HG03196 (cell line): ENCODE results near the gene TCF7L2.
A peak's percentile ranks its signal among the peaks of the same experiment; 100 is the strongest.
"Not testable (repeated sequence)": the region's sequence is repeated elsewhere in the genome, so short reads cannot be mapped to it uniquely, and the experiment has no call there.

ENCODE experiments used
- ATAC-seq: cut with Tn5 transposase; IDR thresholded peaks from one replicate; pipeline ENCODE4 v1.9.1; 2021; ENCODE audit not compliant: unreplicated experiment

TCF7L2 gene

DNA sequence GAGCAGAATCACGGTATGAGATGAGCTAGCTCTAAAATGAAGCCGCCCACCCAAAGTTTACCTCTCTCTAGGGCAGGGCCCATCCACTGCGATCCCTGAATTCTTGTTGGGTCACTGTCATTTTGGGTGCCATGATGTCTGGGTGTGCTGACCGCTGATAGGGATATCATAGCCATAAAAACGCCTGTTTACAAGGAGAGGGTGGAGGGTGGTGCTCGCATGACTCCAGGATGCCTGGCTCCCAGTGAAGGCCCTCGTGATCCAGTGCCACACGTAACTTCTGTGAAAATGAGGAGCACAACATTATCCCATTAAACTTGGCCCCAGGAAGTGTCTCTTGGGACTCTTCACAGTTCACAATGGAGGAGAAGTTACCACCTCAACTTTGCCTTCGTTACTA is 139.5 kb downstream of the TCF7L2 start:
- no peak for ATAC-seq

- ATAC-seq, result no peak
These were observed 141.9 kb downstream of the TCF7L2 start for GRCh38 chr10:113091920-113092319.

GRCh38 chr10:113093188-113094113 is 143.4 kb downstream of the TCF7L2 start:
- ATAC-seq, result no peak

DNA sequence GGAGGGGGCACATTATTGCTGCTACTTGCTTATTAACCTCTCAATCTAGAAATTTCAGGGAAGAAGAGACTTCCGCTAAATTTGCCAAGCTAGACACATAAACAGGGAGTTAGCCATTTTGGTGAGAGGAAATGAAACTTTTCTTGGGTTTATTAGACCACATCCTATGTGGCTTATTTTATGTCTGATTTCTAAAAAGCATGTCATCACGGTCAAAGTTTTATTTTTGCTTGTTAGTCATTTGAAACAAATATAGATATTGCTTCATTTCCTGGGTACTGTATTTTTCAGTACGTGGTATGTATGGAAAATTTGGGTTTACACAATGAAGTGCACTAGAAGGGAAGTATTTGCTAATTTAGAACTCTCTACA is 144.1 kb downstream of the TCF7L2 start:
- ATAC-seq, result peak; percentile 73

DNA sequence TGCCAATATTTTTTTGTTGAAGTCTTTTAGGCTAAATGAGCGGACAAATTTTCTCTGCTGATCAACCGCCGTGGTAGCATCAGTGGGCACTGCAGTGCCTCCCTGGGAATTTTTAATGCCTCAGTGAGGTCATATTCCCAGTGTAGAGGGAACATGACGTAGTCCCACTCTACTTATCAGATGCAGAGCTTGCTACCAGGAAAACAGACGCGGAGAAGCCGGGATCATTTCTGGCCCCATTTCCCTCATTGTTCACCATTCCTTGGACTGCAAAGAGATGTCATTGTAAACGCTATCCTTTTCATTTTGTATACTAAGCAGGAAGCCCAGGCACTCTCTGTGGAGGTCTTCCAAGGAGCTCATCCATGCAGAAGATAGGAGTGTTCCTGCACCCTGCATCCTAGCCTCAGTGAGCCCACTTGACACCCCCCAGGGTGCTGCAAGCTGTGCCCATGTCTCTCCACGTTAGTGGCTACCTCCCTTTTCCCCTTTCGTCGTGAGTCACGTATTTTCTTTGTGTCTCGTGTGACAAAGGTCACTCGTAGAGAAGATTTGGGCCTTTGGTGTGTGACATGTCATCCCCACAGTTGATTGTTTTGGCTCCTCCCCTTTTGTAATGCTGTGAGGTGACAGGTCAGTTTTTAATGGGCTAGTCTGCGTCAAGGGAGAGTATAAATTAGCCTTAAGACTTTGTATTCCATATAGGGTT is 145.5 kb downstream of the TCF7L2 start:
- no peak for ATAC-seq

DNA sequence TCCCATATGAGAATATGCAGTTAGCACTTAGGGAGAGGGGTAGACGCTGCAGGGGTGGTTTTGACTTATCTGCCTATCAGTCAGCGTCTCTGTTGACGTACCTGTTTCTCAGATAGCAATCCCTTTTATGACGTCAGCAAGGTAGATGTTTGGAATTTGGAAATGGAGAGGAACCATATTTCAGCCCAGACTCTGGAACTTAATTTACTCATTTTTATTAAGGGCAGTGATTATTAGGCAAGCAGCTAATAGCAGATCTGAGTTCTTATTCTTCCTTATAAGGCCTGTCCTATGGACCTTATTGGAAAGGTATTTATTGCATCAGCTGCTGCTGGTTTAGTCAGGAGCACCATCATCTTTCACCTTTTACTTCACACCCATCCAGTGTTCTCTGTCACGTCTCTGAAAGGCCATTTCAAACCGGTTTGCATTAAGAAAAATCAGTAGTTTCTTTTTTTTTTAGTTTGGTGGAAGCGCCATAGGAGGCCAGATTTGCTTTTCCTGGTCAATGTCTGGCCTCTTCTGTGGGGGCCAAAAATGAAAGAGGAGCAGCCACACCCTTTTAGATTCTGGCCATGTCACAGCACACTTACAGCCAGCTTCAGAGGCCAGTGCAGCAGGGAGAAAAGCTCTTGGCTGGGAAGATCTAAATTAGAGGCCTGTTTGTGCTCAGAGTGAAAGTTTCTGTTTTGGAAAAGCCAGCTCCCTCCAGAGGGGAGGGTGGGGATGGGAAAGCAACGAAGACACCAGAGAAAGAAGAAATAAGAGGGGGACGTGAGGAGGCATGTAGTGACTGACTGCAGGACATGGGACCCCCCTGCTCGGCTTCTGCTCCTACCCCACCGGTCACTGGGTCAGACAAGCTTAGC is 146.3 kb downstream of the TCF7L2 start:
- ATAC-seq, result no peak

DNA sequence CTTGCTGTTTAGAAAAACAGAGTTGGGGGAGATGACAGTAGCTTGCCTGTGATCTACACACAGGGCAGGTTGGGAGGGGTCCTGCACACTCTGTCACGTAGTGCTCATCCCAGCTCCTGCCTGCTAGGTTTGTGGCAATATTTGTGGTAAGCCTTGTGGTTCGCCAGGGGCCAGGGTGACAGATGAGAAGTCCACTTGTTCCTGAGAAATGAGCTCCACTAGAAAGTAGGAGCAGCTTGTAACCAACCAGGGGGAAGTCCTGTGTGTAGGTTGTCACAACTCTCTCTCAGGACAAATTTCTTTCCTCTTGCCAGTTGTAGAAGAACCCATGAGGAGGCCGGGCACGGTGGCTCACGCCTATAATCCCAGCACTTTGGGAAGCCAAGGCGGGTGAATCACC is 147.0 kb downstream of the TCF7L2 start:
- no peak for ATAC-seq

GRCh38 chr10:113099431-113100183 is 149.6 kb downstream of the TCF7L2 start:
- no peak for ATAC-seq

DNA sequence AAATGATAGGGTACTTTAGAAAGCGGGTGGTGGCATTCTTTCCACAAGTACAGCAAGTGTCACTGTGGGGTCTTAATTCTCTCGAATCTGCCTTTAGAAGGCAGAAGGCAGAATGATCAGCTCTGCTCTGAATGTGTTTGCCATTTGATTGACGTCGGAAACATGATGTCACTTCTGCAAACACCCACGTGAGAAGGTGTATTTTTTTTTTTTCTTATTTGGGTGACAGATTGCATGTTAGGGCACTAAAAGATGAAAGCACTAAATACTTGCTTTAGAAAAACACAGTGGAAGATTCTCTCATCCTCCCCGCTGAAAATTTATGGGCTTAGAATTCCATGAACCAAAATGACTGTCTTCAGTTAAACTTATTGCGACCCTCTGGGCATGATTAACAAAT is 150.2 kb downstream of the TCF7L2 start:
- no peak for ATAC-seq

GRCh38 chr10:113103131-113103840 is 153.2 kb downstream of the TCF7L2 start:
- no peak for ATAC-seq

GRCh38 chr10:113104047-113104446 is 154.0 kb downstream of the TCF7L2 start:
- ATAC-seq, result no peak

DNA sequence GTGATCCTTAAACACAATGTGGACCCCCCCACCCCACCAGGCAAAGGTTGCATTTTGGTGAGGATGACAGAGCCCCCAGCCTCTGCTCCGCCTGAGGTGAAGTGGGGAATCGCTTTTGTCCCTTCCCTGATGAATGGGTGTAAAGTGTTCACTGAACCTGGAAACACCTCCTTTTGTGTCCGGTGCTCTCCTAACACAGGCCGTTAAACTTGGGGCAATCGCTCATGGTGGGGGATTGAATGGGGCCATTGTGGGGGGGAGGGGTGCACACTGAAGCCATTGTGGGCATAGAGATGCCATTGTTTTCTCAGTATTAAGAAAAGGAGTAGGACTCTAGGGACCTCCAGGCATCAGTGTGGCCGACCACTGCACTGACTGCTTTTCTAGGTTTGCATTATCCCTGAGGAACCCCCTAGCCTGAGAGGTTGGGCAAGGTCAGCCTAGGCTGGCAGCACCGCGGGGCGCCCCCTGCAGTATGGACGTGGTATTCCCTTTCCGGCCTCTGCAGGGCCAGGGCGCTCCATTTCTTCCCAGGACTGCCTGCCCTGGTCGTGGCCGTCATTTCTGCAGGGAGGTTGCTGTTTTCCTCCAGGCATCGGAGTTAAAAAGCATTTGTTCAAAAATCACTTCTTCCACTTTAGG is 158.3 kb downstream of the TCF7L2 start:
- ATAC-seq, result no peak

- ATAC-seq, result no peak
These were observed 158.9 kb downstream of the TCF7L2 start for GRCh38 chr10:113108948-113109347.

DNA sequence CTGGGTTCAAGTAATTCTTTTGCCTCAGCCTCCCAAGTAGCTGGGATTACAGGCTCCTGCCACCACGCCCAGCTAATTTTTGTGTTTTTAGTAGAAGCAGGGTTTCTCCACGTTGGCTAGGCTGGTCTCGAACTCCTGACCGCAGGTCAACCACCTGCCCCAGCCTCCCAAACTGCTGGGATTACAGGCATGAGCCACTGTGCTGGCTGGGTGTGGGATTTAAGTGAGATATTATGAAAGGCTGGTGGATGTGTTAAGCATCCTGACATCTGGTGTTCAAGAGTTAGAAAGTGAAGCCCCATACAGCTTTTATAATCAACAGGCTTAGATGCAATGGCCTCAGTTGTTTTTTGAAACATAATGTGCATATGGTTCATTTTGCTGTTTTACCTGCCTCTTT is 159.4 kb downstream of the TCF7L2 start:
- ATAC-seq, result not testable (repeated sequence)

- ATAC-seq, result no peak
These were observed 161.2 kb downstream of the TCF7L2 start for GRCh38 chr10:113111260-113111659.

DNA sequence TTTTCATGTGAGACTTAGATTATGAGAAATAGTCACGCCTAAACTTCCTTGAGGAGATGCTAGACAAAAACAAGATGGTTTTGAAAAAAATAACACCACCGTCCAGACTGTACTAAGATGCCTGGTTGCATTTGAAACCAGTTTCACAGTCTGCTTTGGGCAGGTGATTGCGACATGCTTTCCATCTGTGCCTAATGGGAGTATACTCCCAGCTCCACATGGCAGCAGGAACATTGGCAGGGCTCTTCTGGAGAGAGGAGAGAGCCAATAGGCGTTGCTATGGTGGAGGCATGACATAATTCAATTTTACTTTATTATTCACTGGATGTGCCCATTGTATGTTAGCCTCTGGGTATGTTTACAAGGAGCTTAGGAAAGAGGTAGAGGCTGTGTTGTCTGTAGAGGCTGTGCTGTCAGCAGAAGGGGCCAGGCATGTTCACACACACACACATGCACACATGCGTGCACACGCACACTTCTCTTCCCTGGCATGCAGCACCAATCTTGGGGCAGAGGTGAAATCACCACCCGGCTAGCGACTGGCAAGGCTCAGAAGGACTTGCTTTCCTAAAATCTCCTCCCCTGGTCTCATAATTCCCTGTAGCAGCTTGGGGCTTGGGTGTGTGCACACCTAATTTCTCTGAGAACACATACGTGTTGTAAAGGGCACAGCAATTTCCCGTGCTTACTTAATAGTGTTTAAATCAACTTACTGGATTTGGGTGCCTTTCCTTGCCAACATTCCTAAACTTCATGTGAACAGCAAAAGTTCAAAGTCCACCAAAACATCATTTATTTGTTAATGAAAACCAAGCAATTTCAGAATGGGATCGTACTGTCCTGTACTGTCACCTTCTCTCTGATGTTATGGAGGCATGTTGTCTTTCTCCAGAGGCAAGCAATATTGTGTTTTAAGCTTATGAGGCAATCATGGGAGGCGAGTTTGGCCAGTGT is 162.1 kb downstream of the TCF7L2 start:
- ATAC-seq, result no peak

GRCh38 chr10:113113241-113113640 is 163.2 kb downstream of the TCF7L2 start:
- ATAC-seq, result no peak

GRCh38 chr10:113113918-113114317 is 163.9 kb downstream of the TCF7L2 start:
- ATAC-seq, result no peak
